LHCN-M2 (cell line): ENCODE measurements around the gene BCAM. TPM values are rescaled to one million over a fixed set of nuclear protein-coding genes. Genes with fewer than 3 reads are reported as not detected.
"Not testable (repeated sequence)": the region's sequence is repeated elsewhere in the genome, so short reads cannot be mapped to it uniquely, and the experiment has no call there.

Source experiments
- DNase-seq: peaks from one replicate; pipeline ENCODE4 v3.0.0-alpha.2; 2012; ENCODE audit warnings: low read depth
- polyA plus RNA-seq: library from polyadenylated mRNA; unstranded; fragments of >200 nt; gene quantifications from one replicate; pipeline ENCODE4 v1.2.1, GENCODE V29; 2012; ENCODE audit warnings: missing spikeins
- total RNA-seq: library from RNA; depleted of rRNA; stranded (reverse); fragments of >200 nt; gene quantifications from 2 replicates; pipeline ENCODE4 v1.2.3, GENCODE V29; 2014; rRNA removed

Gene BCAM
- total RNA-seq: 3.3 and 3.5 TPM in 2 replicates
- 3.6 TPM for polyA plus RNA-seq

- peak; percentile 48 for DNase-seq
Observed at GRCh38 chr19:44808463-44809371, at the start of gene BCAM. BCAM (plus strand) TSS chr19:44809103; CDS start chr19:44809125, 22 bp downstream.

DNA sequence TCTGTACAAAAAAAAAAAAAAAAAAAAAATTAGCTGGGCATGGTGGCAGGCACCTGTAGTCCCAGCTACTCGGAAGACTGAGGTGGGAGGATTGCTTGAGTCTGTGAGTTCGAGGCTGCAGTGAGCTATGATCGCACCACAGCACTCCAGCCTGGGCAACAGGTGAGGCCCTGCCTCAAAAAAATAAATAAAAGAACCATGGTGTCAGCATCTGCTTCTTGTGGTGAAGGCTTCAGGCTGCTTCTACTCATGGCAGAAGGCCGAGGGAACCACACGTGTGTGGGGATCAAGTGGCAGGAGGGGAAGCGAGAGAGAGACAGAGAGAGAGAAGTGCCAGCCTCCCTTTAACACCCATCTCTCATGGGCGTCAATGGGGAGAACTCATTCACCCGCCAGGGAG, 46.9 kb upstream of the BCAM start:
- no peak for DNase-seq

- DNase-seq: no peak
Observed at GRCh38 chr19:44765033-44765948, 43.6 kb upstream of the BCAM start.

DNA sequence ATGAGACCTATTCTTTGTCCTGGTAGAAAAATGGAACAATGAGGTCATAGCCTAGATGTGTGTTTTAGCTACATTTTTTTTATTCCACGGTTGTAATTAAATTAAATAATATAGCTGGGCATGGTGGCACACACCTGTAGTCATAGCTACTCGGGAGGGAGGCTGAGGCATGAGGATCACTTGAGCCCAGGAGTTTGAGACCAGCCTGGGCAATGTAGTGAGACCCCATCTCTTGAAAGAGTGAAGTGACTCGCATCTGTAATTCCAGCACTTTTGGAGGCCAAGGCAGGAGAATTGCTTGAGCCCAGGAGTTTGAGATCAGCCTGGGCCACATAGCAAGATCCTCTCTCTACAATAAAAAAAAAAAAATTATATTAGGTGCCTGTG, 43.0 kb upstream of the BCAM start:
- DNase-seq: no peak

- DNase-seq: no peak
Observed at GRCh38 chr19:44767295-44768180, 41.4 kb upstream of the BCAM start.

DNA sequence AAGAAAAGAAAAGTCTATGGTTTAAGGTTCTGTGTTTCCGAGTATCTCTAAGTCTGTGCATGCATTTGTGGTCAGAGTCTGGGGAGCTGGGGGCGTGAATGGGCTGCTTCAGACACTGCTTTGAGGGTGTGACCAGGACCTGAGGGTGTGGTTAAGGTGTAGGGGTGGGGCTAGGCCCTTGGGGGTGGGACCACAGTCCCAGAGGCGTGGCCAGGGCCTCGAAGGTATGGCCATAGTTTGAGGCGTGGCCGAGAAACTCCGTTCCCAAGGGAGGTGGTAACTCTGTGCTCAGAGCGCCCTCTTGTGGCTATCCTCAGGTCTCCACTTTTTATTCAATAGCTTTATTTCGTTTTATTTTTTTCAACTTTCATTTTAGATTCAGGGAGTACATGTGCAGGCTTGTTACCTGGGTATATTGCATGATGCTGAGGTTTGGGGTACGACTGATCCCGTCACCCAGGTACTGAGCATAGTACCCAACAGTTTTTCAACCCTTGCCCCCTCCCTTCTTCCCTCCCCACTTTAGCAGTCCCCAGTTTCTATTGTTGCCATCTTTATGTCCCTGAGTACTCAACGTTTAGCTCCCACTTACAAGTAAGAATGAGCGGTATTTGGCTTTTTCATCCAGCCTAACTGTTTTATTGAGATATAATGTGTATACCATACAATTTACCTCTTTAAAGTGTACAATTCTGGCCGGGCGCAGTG, 38.2 kb upstream of the BCAM start:
- DNase-seq: peak; percentile 86

GRCh38 chr19:44772144-44772543, 36.8 kb upstream of the BCAM start:
- DNase-seq: not testable (repeated sequence)

GRCh38 chr19:44772959-44773358, 35.9 kb upstream of the BCAM start:
- DNase-seq: peak; percentile 87

DNA sequence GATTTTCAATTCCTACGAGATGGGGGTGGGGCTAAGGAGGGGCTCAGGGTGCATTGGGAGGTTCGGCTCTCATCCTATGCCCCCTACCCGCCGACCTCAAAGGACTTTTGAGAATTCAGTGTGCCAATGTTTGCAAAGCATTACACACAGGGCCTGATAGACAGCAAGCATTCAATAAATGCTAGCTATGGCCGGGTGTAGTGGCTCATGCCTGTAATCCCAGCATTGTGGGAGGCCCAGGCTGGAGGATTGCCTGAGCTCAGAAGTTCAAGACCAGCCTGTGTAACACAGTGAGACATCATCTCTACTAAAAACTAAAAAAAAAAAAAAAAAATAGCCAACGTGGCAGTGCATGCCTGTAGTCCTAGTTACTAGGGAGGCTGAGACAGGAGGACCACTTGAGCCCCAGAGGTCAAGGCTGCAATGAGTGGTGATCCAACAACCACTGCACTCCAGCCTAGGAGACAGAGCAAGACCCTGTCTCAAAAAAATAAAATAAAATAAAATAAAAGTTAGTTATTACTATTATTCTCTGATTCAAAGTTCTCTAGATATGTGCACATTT, 33.1 kb upstream of the BCAM start:
- DNase-seq: no peak

DNA sequence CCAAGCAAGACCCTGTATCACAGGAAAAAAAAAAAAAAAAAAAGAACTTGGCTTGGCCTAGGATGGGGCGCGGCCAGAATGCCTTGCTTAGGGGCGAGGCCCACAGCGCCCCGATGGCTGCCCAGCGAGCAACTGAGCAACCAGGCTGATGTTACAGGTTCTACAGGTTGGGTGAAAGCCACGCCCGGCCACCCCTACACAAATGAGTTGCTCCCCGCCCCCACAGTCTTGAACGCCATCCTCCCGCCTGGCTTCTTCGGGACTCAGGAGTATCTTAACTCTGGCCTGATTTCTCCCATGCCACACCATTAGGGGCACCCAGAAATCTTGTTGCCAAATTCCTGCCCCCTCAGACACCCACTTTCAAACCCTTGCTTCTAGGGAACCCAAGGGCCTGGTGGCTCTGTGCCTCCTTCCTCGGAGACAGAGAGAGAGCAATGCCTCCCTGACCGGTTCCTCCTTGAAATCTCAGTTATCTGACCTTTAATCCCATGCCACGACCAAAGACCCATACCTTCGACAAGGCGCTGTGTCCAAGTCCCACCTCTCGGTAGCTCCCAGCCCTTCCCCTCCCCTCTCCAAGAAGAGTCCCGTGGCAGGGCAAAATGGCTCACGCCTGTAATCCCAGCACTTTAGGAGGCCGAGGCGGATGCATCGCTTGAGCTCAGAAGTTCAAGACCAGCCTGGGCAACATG, 32.4 kb upstream of the BCAM start:
- no peak for DNase-seq

DNA sequence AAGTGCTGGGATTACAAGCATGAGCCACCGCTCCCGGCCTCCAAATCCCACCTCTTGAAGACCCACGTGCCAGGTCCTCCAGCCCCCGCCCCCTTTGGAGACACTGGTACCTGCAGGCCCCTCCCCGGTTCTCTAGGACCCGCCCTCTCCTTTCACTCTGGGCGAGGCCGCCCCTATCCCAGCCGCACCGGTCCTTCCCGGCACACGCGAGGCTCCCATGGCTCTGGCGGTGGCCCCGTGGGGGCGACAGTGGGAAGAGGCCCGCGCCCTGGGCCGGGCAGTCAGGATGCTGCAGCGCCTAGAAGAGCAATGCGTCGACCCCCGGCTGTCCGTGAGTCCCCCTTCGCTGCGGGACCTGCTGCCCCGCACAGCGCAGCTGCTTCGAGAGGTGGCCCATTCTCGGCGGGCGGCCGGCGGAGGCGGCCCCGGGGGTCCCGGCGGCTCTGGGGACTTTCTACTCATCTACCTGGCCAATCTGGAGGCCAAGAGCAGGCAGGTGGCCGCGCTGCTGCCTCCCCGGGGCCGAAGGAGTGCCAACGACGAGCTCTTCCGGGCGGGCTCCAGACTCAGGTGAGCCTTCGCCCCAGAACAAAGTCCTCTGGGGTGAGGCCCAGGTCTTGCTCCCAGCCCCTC, 31.1 kb upstream of the BCAM start, which contains the start of gene CBLC:
Gene CBLC, plus strand, starts transcription at position 176 of the 633 bp plus-strand sequence. Its CDS starts 42 bp downstream, at position 218.
- no peak for DNase-seq

DNA sequence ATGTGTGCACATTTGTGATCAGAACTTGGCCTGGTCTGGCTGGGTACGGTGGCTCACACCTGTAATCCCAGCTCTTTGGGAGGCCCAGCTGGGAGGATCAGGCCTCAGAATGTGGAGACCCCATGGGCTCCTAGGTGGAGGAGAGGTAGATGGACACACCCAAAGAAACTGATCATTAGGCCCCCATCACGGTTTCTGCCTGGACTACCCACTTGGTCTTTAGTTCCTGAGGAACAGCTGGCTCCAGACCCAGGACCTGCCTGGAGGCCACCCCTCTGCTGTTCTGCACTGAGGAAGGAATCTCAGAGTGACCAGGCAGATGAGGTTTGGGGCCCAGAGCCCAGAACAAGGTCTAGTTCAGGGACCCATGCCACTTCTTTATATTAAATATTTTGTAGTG, 29.8 kb upstream of the BCAM start:
- DNase-seq: no peak

DNA sequence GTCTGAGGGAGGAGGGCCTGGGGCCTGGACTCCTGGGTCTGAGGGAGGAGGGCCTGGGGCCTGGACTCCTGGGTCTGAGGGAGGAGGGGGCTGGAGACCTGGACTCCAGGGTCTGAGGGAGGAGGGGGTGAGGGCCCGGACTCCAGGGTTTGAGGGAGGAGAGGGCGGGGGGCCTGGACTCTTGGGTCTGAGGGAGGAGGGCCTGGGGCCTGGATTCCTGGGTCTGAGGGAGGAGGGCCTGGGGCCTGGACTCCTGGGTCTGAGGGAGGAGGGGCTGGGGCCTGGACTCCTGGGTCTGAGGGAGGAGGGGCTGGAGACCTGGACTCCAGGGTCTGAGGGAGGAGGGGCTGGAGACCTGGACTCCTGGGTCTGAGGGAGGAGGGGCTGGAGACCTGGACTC, 27.2 kb upstream of the BCAM start:
- not testable (repeated sequence) for DNase-seq

GRCh38 chr19:44782729-44783128, 26.2 kb upstream of the BCAM start:
- peak; percentile 39 for DNase-seq

- no peak for DNase-seq
Observed at GRCh38 chr19:44783545-44783944, 25.4 kb upstream of the BCAM start.

DNA sequence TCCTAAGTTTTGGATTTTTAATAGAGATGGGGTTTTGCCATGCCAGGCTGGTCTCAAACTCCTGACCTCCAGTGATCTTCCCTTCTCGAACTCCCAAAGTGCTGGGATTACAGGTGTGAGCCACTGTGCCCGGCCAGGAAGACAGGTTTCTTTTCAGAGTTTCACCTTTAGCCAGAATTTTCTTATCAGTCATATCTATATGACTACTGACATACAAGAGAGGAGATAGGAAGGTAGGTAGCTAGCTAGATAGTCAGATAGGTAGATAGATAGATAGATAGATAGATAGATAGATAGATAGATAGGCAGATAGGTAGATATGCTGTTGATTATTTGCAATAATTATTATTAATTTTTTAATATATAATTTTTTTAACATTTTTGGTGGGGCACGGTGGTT, 23.6 kb upstream of the BCAM start:
- DNase-seq: no peak

- DNase-seq: no peak
Observed at GRCh38 chr19:44785993-44786392, 22.9 kb upstream of the BCAM start.

GRCh38 chr19:44788971-44789370, 19.9 kb upstream of the BCAM start:
- DNase-seq: no peak

- DNase-seq: no peak
Observed at GRCh38 chr19:44789943-44790483, 18.9 kb upstream of the BCAM start.
